C4-2B (cell line): Measurements from ENCODE around the gene MRPS33.
A peak's percentile ranks its signal among the peaks of the same experiment; 100 is the strongest.

Experiments
- H3K27ac ChIP-seq: fragments of 450-650 bp; 2 replicates; pipeline ENCODE4 v1.5.1; 2017
- CTCF ChIP-seq: fragments of 450-650 bp; conservative IDR thresholded peaks from 2 replicates; pipeline ENCODE4 v1.5.1; 2017; ENCODE audit warnings: mild to moderate bottlenecking
- ZFX ChIP-seq: fragments of 450-650 bp; IDR thresholded peaks from 2 replicates; pipeline ENCODE4 v1.6.1; 2017

Gene MRPS33

GRCh38 chr7:141014524-141015395 is at the start of gene MRPS33:
MRPS33 (minus strand) TSS chr7:141014952; CDS start chr7:141010633, 4,319 bp downstream.
- TF ChIP-seq ZFX (peak; percentile 57), CTCF (peak; percentile 95)
- H3K27ac ChIP-seq: peak within 1 kb of the TSS; percentile 89

GRCh38 chr7:141057788-141058187 is 43.0 kb upstream of the MRPS33 start:
- TF ChIP-seq ZFX: no peak
- TF ChIP-seq CTCF: no peak
- H3K27ac ChIP-seq: no peak overlapping the region

GRCh38 chr7:141055146-141055545 is 40.4 kb upstream of the MRPS33 start:
- no peak overlapping the region for H3K27ac ChIP-seq
- TF ChIP-seq ZFX (no peak), CTCF (no peak)

GRCh38 chr7:141053626-141054025 is 38.9 kb upstream of the MRPS33 start:
- H3K27ac ChIP-seq: no peak overlapping the region
- TF ChIP-seq CTCF (no peak), ZFX (no peak)

DNA sequence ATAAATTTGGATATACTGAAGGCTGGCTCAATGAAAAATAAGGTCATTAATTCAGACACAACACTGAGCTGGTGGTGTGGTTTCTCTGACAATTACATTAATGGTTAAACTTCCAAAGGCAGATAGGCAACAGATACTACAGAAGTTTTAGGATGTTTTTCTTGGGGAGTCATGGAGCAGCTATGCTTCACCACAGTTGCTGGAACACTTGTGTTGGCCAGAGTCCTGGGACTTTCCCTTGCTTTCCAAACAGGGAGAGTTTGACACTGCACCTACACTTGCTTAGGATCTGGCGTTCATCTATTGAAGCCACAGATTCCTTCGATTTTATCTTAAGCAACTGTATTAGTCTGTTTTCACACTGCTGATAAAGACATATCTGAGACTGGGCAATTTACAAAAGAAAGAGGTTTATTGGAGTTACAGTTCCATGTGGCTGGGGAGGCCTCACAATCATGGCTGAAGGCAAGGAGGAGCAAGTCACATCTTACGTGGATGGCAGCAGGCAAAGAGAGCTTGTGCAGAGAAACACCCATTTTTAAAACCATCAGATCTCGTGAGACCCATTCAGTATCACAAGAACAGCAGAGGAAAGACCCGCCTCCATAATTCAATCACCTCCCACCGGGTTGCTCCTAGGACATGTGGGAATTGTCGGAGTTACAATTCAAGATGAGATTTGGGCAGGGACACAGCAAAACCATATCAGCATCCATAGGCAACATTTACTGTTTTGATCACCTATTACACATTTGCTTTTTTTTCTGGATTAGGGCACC is 31.3 kb upstream of the MRPS33 start:
- no peak overlapping the region for H3K27ac ChIP-seq
- TF ChIP-seq CTCF (no peak), ZFX (no peak)

- TF ChIP-seq ZFX: no peak
- TF ChIP-seq CTCF: no peak
- no peak overlapping the region for H3K27ac ChIP-seq
Observed at GRCh38 chr7:141045126-141045841, 30.5 kb upstream of the MRPS33 start.
